ENCODE measurements around the gene TEAD3. TPM values are rescaled to one million over a fixed set of nuclear protein-coding genes. Genes with fewer than 3 reads are reported as not detected.

TEAD3 gene
- total RNA-seq, 1 donor from 2014 or later: 28.0 TPM

DNA sequence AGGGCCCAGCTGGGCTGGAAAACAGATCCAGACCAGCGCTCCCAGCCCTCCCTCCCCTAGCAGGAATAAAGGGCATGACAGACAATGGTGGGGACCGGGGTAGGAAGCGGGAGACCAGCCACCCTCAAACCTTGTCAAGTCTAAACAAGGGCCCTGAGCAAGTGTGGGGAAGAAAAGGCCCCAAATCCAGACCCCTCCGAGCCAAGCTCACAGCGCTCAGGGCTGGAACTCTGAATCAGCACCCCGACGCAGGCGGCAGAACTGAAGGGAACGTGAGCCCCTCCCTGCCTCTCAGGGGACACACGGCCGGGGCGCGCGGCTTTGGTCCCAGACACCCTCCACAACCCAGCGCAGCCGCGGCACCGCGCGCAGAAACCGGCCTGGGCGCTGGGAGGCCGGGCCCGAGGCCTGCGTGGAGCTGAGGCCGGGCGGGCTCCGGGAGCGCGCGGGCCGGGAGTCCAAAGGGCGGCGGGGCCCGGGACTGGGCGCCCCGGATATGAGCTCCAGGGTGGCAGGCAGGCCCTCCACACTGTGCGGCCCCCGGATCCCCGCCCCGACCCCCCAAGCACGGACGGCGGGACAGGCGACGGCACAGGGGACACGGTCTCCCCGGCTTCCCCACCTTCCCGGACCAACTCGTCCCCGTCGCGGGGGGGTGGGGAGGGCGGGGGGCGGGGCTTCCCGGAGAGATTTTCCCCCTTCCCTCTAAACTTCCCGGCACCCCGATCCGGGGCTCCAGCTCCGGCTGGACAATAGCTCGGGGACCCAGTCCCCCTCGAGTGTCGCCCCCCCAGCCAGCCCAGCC, 641 bp downstream of the TEAD3 start:
- TF ChIP-seq, protein P1, sequence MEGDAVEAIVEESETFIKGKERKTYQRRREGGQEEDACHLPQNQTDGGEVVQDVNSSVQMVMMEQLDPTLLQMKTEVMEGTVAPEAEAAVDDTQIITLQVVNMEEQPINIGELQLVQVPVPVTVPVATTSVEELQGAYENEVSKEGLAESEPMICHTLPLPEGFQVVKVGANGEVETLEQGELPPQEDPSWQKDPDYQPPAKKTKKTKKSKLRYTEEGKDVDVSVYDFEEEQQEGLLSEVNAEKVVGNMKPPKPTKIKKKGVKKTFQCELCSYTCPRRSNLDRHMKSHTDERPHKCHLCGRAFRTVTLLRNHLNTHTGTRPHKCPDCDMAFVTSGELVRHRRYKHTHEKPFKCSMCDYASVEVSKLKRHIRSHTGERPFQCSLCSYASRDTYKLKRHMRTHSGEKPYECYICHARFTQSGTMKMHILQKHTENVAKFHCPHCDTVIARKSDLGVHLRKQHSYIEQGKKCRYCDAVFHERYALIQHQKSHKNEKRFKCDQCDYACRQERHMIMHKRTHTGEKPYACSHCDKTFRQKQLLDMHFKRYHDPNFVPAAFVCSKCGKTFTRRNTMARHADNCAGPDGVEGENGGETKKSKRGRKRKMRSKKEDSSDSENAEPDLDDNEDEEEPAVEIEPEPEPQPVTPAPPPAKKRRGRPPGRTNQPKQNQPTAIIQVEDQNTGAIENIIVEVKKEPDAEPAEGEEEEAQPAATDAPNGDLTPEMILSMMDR (IDR thresholded peaks at IDR 0.05; ENCODE audit: borderline replicate concordance): no peak
- Histone ChIP-seq H3K36me3 (no peaks in the 10 kb centered on the region), H3K4me3 (peak overlapping the region; percentile 85), H3K27ac (replicated peaks) (peak overlapping the region; percentile 96), H3K9me3 (replicated peaks) (no peaks in the 10 kb centered on the region), H3K27me3 (ENCODE audit: low read depth) (peaks cover 31% of the 10 kb centered on the region), H3K4me1 (peaks cover 81% of the 10 kb centered on the region)
- peak; percentile 58 for DNase-seq
- intact Hi-C loops (cut with micrococcal nuclease): no loop called here

DNA sequence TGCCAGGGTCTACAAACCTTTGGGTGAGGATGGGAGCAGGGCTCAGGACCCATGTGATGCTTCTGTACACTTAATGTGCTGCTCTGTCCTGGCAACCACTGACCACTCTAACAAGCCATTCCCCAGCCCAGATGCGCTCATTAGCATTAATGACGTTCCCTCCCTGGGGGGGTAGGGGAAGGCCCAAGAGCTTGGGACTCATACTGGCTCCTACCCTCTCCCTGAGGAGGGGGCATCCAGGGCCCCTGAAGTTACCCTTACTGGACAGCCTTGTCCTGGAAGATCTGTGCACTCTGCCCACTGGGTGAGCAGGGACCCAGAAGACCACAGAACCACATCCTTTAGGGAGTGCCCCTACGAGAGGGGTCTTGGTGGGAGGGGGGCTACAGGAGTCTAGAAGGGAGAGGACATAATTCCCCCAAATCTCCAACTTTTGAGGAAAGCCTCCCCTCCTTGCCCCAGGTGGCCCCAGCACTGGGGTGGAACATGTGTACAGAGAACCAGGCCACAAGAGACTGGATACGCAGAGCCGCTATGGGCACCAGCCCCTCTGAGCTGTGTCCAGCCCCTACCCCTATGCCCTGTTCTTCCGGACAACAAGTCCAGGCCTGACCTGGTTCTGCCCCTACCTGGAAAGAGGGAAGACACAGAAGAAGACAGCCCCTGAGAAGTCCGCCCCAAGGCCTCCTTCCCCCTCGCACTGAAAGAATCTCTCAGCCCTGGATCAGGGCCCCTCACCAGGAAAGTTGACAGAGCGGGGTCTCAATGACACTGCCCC, 1.4 kb downstream of the TEAD3 start:
- intact Hi-C loops (cut with micrococcal nuclease): no loop called here
- Histone ChIP-seq H3K9me3 (replicated peaks) (no peaks in the 10 kb centered on the region), H3K27ac (replicated peaks) (peak overlapping the region; percentile 96), H3K27me3 (ENCODE audit: low read depth) (peaks cover 27% of the 10 kb centered on the region), H3K36me3 (no peaks in the 10 kb centered on the region), H3K4me1 (peaks cover 81% of the 10 kb centered on the region), H3K4me3 (peak overlapping the region; percentile 85)
- no peak for DNase-seq
- TF ChIP-seq, protein P1 (IDR thresholded peaks at IDR 0.05; ENCODE audit: borderline replicate concordance): no peak

DNA sequence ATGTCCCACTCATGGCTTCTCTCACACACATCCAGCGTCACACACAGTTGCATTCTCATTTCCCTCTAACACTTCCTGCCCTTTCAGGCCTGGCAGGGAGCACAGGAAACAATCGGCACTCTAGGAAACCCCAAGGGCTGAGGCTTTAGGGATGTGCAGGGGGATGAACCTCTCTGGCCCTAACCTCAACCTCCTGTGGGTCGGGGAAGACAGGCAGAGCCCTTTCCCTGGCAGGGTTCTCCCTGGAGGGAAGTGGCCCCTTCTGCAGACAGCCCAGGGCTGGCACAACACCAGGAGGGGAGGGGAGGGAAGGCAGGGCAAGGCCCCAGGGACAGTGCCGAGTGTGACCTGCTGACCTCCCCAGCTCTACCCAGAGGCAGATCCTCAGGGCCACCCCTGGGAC, 2.7 kb downstream of the TEAD3 start:
- no peaks in the 10 kb centered on the region for H3K36me3 ChIP-seq
- TF ChIP-seq, protein P1 (IDR thresholded peaks at IDR 0.05; ENCODE audit: borderline replicate concordance): no peak
- H3K4me3 ChIP-seq: peak overlapping the region; percentile 85
- DNase-seq: peak; percentile 23
- H3K27ac ChIP-seq (replicated peaks): peak overlapping the region; percentile 46
- H3K4me1 ChIP-seq: peaks cover 91% of the 10 kb centered on the region
- no peaks in the 10 kb centered on the region for H3K9me3 ChIP-seq (replicated peaks)
- H3K27me3 ChIP-seq (ENCODE audit: low read depth): peaks cover 14% of the 10 kb centered on the region
- intact Hi-C loops (cut with micrococcal nuclease): no loop called here

DNA sequence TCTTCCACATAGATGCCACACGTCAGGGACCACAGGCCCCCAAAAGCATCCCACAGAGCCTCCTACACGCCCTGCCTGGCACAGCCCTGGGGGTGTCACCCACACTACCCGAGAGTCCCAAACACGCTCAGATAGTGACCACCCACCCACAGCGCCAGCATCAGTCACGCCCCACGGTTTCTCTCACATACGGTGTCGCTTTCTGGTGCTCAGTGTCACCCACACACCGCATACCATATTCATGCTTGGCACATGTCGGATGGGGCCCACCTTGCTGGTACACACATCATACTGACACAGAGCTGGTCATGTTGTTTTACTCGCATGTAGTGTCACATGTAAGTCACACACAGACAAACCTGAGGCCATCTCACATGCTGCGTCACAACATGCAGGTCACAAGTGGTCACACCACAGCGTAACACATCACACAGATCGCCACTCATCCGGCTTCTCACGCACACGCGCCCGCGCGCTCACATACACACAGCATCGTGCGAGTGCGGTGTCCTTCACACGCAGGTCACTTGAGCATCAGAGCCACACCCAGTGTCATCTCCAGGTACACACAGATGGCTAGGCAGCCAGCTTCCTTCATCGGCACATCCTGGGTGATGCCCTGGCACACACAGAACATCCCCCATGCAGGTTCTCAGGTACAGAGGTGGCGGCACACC, 3.4 kb downstream of the TEAD3 start:
- Histone ChIP-seq H3K27ac (replicated peaks) (peak overlapping the region; percentile 46), H3K9me3 (replicated peaks) (no peaks in the 10 kb centered on the region), H3K27me3 (ENCODE audit: low read depth) (peaks cover 7% of the 10 kb centered on the region), H3K36me3 (no peaks in the 10 kb centered on the region), H3K4me3 (peak overlapping the region; percentile 85), H3K4me1 (peaks cover 94% of the 10 kb centered on the region)
- peak; percentile 16 for DNase-seq
- intact Hi-C loops (cut with micrococcal nuclease): no loop called here
- TF ChIP-seq, protein P1 (IDR thresholded peaks at IDR 0.05; ENCODE audit: borderline replicate concordance): no peak

DNA sequence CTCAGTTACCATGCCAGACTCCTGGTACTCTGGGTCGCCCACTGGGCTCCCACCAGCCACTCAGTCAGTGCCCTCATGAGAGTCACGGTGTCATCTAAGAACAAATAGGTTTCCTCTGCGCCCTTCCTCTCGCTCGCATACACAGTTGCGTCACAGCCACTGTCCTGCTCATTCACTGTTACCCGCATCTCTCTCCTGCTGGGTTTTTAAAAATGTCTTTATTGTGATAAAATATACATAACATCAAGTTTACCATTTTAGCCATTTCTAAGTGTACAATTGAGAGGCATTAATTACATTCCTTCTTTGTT, 4.0 kb downstream of the TEAD3 start:
- DNase-seq: peak; percentile 5
- intact Hi-C loops (cut with micrococcal nuclease): no loop called here
- no peaks in the 10 kb centered on the region for H3K36me3 ChIP-seq
- H3K27ac ChIP-seq (replicated peaks): peak overlapping the region; percentile 87
- peaks cover 94% of the 10 kb centered on the region for H3K4me1 ChIP-seq
- H3K4me3 ChIP-seq: no peak overlapping the region
- H3K9me3 ChIP-seq (replicated peaks): no peaks in the 10 kb centered on the region
- peaks cover 2% of the 10 kb centered on the region for H3K27me3 ChIP-seq (ENCODE audit: low read depth)
- TF ChIP-seq, protein P1 (IDR thresholded peaks at IDR 0.05; ENCODE audit: borderline replicate concordance): no peak
